GM18502 (cell line): Measurements from ENCODE around the gene ARL2BP.
"Not testable (repeated sequence)": the region's sequence is repeated elsewhere in the genome, so short reads cannot be mapped to it uniquely, and the experiment has no call there.

ENCODE experiments used
- ATAC-seq: cut with Tn5 transposase; IDR thresholded peaks from one replicate; pipeline ENCODE4 v1.9.1; 2021; ENCODE audit warnings: mild to moderate bottlenecking; ENCODE audit not compliant: unreplicated experiment, poor library complexity

Gene ARL2BP

DNA sequence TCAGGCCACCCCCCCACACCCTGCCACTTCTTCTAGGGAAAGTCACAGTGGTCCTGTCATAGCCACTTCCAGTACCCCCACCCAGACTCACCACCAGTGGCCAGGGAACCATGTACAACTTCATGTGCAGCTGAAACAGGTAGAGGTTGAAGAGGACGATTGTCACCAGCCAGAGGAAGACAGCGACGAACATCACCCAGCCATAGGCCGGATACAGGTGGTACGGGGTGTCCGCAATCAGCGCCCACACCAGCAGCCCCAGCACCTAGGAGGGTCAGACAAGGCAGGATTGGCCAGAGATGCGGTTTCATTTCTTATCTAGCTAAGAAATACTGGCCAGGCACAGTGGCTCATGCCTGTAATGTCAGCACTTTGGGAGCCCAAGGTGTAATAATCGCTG is 16.7 kb downstream of the ARL2BP start:
- ATAC-seq = no peak

- ATAC-seq = no peak
These were observed 17.9 kb downstream of the ARL2BP start for GRCh38 chr16:57262841-57263540.

DNA sequence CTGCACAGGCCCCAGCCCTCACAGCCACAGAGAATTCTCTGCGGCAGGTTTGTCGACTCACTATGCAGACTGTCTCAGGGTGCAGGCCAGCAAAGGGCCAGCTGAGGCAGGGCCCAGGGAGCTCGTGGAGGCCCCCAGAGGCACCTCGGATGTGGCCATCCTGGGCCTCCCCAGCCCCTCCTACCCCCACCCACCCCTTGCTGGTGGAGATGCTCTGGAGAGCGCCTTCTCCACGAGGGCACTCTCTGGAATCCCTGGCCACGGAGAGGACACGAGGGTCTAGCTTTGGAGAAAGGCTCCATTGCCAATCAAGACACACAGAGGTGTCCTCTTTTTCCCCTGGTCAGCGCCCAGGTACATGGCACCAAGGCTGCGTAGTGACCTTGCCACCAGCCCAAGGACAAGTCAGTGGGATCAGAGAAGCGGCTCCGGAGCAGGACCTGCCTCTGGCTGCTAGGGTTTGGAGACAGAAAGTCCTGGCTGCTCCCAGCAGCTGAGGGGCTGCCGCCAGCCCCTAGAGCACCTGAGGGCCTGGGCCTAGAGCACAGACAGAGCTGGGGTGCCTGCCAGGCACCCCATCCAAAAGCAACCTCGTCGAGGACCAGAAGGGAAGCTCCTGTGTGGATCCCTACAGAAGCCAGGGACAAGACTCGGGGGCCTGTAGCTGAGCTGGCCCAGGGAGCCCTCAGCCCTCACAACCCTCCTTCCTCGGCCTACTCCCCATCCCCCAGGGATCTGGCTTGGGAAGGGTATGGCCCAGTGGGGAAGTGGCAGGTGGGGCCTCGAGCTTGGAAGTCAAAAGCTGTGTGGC is 18.7 kb downstream of the ARL2BP start:
- no peak for ATAC-seq

DNA sequence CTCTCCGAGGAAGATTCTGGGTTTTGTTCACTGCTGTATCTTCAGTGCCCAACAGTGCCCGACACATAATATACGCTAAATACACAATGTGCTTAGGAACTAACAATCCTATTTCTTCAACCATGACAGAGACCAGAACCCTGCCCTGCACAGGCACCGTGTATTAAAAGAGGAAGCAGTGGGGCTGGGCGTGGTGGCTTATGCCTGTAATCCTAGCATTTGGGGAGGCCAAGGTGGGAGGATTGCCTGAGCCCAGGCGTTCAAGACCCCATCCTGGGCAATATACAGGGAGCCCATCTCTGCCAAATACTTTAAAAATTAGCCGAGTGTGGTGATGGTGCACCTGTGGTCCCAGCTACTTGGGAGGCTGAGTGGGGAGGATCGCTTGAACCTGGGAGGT is 19.3 kb downstream of the ARL2BP start:
- ATAC-seq = no peak

DNA sequence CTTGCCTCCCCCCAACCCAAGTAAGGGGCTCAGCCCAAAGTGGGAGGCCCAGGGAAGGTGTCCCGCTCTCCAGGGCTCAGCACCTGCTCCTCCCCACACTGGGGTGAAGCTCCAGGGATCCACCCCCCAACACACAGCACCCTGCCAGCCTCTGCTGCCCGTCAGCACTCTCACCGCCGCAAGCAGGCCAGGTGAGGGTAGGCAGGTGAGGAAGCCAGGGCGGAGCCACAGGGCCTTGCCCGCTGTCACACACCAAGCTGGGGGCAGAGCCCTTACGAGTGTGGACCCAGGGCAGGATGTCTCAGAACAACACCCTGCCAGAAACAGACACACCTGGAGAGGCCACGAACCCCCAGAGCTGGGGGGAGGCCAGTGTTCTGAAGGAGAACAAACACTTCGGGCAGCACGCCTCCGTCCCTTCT is 19.9 kb downstream of the ARL2BP start:
- no peak for ATAC-seq

DNA sequence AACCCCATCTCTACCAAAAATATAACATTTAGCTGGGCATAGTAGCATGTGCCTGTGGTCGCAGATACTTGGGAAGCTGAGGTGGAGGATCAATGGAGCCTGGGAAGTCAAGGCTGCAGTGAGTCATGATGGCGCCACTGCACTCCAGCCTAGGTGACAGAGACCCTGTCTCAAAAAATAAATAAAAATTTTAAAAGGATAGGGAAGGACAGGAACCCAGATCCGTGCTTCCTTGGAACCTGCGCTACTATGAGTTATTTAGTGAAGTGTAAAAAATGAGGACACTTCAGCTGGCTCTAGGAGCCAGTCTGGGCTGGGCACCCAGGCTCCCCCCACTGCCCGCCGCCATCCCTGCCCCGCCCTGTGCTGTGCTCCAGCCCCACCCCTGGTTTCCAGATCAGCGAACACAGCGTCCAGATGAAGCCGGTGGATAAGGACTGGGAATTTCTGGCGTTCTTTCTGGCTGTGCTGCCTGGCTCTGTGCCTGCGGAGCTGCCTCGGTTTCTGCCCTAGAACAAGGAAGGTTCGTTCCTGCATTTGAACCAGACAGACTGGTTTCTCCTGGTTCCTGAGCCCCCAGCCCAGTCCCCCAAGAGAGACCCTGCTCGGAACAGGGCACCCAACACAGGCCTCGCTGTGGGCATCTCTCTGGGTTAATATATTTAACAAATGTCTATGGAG is 20.9 kb downstream of the ARL2BP start:
- ATAC-seq = no peak

DNA sequence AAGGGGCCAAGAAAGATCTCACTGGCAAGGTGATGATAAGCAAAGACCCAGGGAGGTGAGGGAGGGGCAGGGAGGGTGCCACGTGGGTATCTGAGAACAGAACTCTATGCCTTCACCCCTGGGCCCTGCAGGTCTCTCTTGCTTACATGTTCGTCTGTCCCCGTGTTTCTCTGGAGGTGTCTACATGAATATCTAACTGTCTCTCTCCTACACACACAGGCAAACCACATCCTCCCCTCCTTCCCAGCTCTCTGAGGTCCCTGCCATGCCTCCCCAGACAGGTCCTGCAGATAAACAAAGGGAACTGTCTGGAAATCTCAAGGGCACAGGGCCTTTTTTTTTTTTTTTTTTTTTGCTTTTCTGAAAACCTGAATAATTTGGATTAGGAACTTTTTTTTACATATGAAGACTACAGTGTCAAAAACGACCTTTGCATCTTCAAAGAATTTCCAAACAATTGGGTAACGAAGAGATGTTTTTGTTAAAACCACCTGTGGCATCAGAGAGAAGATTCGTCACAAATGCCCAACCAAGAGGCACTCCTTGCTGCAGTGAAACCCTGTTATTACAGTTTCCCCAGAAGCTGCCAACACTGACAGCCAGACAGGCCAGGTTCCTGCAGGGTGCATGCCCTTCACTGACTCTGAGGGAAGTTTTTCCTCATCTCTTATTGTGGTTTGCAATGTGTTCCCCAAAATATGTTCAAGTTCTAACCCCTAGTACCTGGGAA is 21.6 kb downstream of the ARL2BP start:
- no peak for ATAC-seq

- ATAC-seq = not testable (repeated sequence)
These were observed 22.3 kb downstream of the ARL2BP start for GRCh38 chr16:57267343-57267742.

DNA sequence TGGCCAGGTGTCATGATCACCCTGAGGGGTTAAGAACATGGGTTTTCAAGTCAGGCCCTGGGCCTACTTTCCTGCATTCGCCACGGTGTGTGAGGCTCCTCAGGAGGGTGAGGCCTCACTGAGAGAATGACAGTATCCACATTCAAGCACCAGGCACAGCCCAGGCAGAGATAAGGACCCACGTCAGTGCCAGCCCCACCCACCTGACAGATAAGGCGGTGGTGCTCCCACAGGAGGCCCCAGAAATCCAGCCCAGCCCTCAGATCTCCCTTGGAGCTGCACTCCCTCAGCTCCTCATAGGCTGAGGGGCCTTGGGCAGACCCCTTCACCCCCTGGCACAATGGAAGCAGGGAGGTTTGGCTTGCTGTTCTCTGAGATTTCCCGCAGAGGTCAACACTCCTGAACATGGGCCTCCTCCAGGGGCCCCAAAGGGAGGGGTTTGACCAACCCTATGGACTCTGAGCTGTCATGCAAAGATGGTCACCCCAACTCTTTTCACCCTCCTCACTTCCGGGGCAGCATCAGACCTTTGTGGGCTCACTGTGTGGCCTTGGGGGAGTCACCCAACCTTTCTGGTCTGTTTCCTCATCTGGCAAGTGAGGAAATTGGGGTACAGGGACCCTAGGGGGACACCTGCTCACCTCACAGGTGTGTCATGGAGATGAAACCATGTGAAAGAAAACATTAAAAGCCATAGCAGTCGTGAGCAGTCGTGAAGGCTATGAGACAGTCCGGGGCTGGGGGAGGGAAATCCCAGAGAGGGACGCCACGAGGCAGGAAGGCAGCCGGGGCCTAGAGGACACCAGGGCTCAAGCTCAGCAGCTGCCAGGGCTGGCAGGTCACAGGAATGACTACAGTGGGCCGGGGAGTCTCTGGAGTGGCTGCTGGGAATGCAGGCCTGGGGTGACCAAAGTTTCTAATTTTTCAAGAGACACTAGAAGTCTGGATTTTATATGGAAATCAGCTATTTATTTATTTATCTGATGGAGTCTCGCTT is 24.0 kb downstream of the ARL2BP start:
- no peak for ATAC-seq

DNA sequence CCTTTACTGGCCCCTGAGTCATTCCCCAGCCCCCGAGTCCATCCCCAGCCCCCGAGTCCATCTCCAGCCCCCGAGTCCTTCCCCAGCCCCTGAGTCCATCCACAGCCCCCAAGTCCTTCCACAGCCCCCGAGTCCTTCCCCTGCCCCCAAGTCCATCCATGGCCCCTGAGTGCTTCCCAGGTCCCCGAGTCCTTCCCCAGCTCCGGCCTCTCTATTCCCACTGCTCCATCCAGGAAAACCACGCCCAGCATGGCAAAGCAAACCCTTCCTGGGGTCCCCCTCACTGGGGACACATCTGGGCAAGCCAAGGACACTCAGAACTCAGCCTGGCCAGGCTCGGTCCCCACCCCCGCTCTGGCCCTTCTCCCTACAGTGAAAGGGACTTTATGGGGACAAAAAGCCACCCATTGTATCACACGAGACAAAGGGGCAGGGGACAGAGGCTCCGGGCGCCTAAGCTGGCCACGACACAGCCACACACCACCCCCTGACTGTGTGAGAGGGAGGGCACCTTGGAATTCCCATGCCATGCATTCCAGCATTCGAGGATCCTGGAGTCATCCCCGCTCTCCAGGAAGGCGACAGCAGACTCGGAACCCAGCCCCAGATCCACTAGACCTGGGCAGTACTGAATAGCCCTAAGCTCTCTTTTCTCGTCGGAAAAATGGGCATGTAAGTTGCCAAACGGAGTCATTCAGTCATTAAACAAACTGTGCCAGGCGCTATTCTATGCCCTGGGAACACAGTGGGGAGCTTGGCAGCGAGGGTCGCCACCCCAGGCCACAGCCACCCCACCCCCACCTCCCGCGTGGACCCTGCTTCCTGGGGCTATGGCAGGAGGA is 25.4 kb downstream of the ARL2BP start:
- ATAC-seq = no peak

- no peak for ATAC-seq
These were observed 25.9 kb downstream of the ARL2BP start for GRCh38 chr16:57271063-57271345.

- no peak for ATAC-seq
These were observed 26.9 kb downstream of the ARL2BP start for GRCh38 chr16:57271867-57272495.

DNA sequence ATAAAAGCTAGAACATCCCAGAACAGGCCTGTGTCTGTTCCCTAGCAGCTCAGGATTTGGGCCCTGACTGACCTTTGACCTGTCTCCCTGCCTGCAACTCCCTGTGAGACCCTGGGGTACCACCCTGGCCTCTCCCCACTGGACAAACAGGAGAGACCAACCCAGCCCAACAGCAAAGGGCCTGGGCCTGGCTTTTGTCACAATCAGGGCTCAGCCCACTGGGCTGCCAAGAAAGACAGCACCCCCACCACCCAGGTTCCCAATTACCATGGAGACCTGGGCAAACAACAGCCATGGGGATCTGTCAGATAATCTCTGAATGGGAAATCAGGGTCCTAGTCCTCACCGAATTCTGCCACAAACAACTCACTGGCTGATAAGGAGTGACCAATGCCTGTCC is 28.3 kb downstream of the ARL2BP start:
- no peak for ATAC-seq

- ATAC-seq = no peak
These were observed 28.8 kb downstream of the ARL2BP start for GRCh38 chr16:57273826-57274225.

- not testable (repeated sequence) for ATAC-seq
These were observed 30.9 kb downstream of the ARL2BP start for GRCh38 chr16:57275946-57276345.

DNA sequence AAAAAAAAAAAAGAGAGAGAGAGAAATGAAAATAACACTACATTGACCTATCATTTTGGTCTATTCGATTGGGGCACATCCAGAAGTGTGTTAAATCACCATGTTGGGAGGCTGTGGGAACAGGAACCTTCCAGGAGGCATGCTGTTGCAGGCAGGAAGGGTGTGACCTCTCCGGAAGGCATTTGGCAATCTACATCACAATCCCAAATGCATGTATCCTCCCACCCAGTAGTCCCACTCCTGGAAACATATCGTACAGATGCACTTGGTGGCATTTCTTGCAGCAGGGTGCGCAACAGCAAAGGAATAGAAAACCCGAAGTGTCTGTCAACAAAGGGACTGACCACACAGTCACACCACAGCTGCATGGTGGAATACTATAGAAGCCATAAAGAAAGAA is 31.5 kb downstream of the ARL2BP start:
- no peak for ATAC-seq

DNA sequence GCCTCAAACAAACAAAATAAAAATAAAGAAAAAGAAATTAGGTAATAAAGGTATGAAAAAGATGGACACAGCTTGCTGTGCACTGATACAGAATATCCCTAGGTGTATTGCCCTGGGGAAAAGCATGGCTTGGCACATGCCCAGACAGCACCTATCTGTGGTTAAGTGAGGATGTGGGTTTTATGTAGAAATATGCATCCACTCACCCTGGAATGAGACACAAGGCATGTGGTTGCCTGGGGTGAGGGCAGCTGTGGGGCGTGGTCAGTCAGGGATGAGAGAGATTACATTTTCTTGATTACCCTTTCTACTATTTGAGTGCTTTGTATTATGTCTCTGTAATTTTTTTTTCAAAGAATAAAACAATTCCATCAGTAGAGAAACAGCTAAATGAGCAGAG is 32.5 kb downstream of the ARL2BP start:
- no peak for ATAC-seq

DNA sequence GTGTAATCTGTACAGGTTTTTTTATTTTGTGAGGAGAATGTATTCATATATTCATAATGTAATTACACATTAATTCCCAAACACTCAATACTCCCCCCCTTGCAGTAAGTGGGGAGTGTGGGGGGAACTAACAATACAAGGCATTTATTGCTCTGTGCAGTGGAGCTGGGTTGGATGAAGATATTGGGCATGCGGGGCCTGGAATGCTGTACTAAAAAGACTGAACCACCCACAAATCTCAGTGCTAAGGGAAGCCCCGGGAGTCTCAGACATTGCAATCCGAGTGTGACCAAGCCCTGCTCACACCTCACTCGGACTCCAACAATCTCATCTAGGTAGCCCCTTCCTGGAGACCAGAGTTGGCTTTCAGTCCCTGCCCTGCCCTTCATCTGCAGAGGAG is 33.4 kb downstream of the ARL2BP start:
- no peak for ATAC-seq
